Uterus (tissue), 4 donors: ENCODE measurements around the gene SENP8. TPM values are rescaled to one million over a fixed set of nuclear protein-coding genes. Genes with fewer than 3 reads are reported as not detected.
"Not testable (repeated sequence)": the region's sequence is repeated elsewhere in the genome, so short reads cannot be mapped to it uniquely, and the experiment has no call there.

Experiments
- DNase-seq, 2 donors: peaks; one replicate each; pipeline ENCODE4 v3.0.0-alpha.2; 2019 to 2020
- H3K27ac ChIP-seq, 2 donors: fragments of 200-600 bp; sonication (generic); 1 replicate in 1 of 2; 2 replicates in 1 of 2; pipeline ENCODE4 v1.5.1; 2016 to 2018
- H3K27me3 ChIP-seq, 2 donors: fragments of 200-600 bp; sonication (generic); one replicate each; pipeline ENCODE4 v1.5.1; 2018 to 2019; ENCODE audit warnings: control low read depth in 1 of 2
- H3K36me3 ChIP-seq, 2 donors: fragments of 200-600 bp; sonication (generic); one replicate each; pipeline ENCODE4 v1.5.1; 2019; ENCODE audit warnings: control low read depth in 1 of 2
- H3K4me1 ChIP-seq, 2 donors: fragments of 200-600 bp; sonication (generic); one replicate each; pipeline ENCODE4 v1.5.1; 2018 to 2019; ENCODE audit warnings: control low read depth in 1 of 2
- H3K4me3 ChIP-seq, 2 donors: fragments of 200-600 bp; sonication (generic); 1 replicate in 1 of 2; 2 replicates in 1 of 2; pipeline ENCODE4 v1.5.1; 2018 to 2019; ENCODE audit warnings: mild to moderate bottlenecking in 1 of 2
- H3K9me3 ChIP-seq, 2 donors: fragments of 200-600 bp; sonication (generic); one replicate each; pipeline ENCODE4 v1.5.1; 2019; ENCODE audit warnings: control low read depth in 1 of 2
- POLR2A ChIP-seq, 2 donors: fragments of 450-650 bp; IDR thresholded peaks; one replicate each; pipeline ENCODE4 v1.6.1; 2016; ENCODE audit warnings: antibody characterized with exemption in 2 of 2, mild to moderate bottlenecking in 1 of 2, moderate library complexity in 1 of 2
- intact Hi-C: fragments of 100-400 bp; cut with DNase I; formaldehyde crosslinking; loops from one replicate; pipeline ENCODE4 v1.15.1; 2023; ENCODE audit warnings: low total_unique reads
- total RNA-seq, 4 donors: library from RNA; depleted of rRNA in 3 of 4; stranded (reverse); fragments of >200 nt in 3 of 4; gene quantifications; one replicate each; pipeline versions ENCODE4 v1.1.0 to v1.2.4, GENCODE V29; 2014 to 2023
- TF ChIP-seq, protein P1 (sequence below), 4 experiments: fragments of 200-600 bp in 2 of 4; fragments of 450-650 bp in 2 of 4; sonication (generic) in 2 of 4; IDR thresholded peaks; one replicate each; pipeline ENCODE4 v1.5.1; 2016 to 2019; ENCODE audit warnings: antibody characterized with exemption in 4 of 4, mild to moderate bottlenecking in 2 of 4, moderate library complexity in 1 of 4
- donor health status: DM: yes; HTN: yes; CAD: no.

SENP8 gene
- total RNA-seq, 4 donors from 2014 or later = 0.77 to 5.6 (median 3.5) TPM

- Histone ChIP-seq H3K36me3 (no peaks in the 10 kb centered on the region), H3K27ac (no peak overlapping the region), H3K4me1 (no peaks in the 10 kb centered on the region), H3K4me3 (no peak overlapping the region), H3K9me3 (no peaks in the 10 kb centered on the region), H3K27me3 (no peaks in the 10 kb centered on the region)
- DNase-seq = no peak
- intact Hi-C loops = no loop called here
- no peak for TF ChIP-seq POLR2A (IDR thresholded peaks at IDR 0.05)
- TF ChIP-seq, protein P1, sequence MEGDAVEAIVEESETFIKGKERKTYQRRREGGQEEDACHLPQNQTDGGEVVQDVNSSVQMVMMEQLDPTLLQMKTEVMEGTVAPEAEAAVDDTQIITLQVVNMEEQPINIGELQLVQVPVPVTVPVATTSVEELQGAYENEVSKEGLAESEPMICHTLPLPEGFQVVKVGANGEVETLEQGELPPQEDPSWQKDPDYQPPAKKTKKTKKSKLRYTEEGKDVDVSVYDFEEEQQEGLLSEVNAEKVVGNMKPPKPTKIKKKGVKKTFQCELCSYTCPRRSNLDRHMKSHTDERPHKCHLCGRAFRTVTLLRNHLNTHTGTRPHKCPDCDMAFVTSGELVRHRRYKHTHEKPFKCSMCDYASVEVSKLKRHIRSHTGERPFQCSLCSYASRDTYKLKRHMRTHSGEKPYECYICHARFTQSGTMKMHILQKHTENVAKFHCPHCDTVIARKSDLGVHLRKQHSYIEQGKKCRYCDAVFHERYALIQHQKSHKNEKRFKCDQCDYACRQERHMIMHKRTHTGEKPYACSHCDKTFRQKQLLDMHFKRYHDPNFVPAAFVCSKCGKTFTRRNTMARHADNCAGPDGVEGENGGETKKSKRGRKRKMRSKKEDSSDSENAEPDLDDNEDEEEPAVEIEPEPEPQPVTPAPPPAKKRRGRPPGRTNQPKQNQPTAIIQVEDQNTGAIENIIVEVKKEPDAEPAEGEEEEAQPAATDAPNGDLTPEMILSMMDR (IDR thresholded peaks at IDR 0.05) = no peak
Measured at GRCh38 chr15:72168131-72168807, 50.1 kb downstream of the SENP8 start.

DNA sequence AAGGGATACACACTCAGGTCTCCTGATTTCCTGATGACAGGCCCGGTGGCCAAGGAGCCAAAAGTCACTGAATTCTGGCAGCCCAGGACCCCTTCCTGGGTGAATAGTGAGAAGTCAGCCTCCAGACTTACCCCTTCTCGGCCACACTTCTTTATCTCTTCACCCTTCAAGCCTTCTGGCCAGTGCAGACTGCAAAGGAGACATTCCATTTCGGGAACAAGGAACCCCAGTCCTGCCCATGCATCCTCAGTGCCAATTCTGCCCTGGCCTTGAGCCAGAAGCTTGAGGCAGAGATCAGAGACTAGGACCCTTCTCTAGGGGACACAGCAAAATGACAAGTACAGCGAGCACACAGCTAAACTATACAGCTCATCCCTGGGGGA lies 50.6 kb downstream of the SENP8 start:
- DNase-seq = no peak
- Histone ChIP-seq H3K27ac (no peak overlapping the region), H3K4me3 (no peak overlapping the region), H3K36me3 (no peaks in the 10 kb centered on the region), H3K27me3 (no peaks in the 10 kb centered on the region), H3K9me3 (no peaks in the 10 kb centered on the region), H3K4me1 (no peaks in the 10 kb centered on the region)
- intact Hi-C loops = no loop called here
- TF ChIP-seq, protein P1 (IDR thresholded peaks at IDR 0.05) = no peak
- no peak for TF ChIP-seq POLR2A (IDR thresholded peaks at IDR 0.05)

GRCh38 chr15:72169236-72169920 lies 51.2 kb downstream of the SENP8 start:
- Histone ChIP-seq H3K27me3 (no peaks in the 10 kb centered on the region), H3K36me3 (no peaks in the 10 kb centered on the region), H3K4me1 (no peaks in the 10 kb centered on the region), H3K27ac (no peak overlapping the region), H3K9me3 (no peaks in the 10 kb centered on the region), H3K4me3 (no peak overlapping the region)
- intact Hi-C loops = no loop called here
- no peak for DNase-seq
- TF ChIP-seq POLR2A (IDR thresholded peaks at IDR 0.05) = no peak
- TF ChIP-seq, protein P1 (IDR thresholded peaks at IDR 0.05) = no peak

DNA sequence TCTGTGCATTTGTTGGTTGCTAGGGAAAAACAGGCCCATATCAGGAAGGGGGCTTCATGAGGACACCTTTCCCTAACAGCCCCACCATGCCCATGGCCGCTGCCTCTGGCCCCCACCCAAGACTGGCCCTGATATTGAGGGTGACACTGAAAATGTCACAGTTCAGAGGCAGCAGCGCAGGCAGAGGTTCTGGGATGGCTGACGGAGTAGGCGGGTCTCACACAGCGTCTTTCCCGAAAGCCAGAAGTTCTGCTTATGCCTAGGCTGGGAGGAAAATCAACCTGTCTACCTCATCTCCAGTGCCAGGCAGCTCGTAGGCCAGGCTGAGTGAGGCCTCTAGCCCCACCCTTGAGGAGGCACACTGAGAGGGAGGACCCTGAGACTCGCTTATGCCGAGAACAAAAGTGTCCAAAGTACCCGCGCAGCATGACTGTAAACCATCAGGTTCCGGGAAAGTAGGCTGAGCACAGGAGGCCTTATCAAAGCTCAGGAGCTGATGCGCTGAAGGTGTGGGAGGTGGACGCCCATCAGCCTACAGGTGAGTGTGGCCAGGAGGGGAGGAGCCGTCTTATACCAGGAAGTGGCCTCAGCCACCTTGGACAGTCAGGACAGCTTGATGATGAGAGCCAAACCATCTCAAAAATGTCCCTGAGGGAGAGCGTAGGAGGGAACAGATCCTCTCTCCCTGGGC lies 51.9 kb downstream of the SENP8 start:
- no peaks in the 10 kb centered on the region for H3K27me3 ChIP-seq
- intact Hi-C loops = no loop called here
- no peak for DNase-seq
- H3K4me1 ChIP-seq = no peaks in the 10 kb centered on the region
- H3K9me3 ChIP-seq = no peaks in the 10 kb centered on the region
- no peaks in the 10 kb centered on the region for H3K36me3 ChIP-seq
- H3K4me3 ChIP-seq = no peak overlapping the region
- no peak overlapping the region for H3K27ac ChIP-seq
- TF ChIP-seq POLR2A (IDR thresholded peaks at IDR 0.05) = no peak
- TF ChIP-seq, protein P1 (IDR thresholded peaks at IDR 0.05) = no peak

GRCh38 chr15:72170691-72171090 lies 52.5 kb downstream of the SENP8 start:
- Histone ChIP-seq H3K9me3 (no peaks in the 10 kb centered on the region), H3K27ac (no peak overlapping the region), H3K4me3 (no peak overlapping the region), H3K36me3 (no peaks in the 10 kb centered on the region), H3K27me3 (no peaks in the 10 kb centered on the region), H3K4me1 (no peaks in the 10 kb centered on the region)
- TF ChIP-seq POLR2A (IDR thresholded peaks at IDR 0.05) = no peak
- TF ChIP-seq, protein P1 (IDR thresholded peaks at IDR 0.05) = no peak
- DNase-seq = no peak
- intact Hi-C loops = no loop called here

- H3K27ac ChIP-seq, H3K27me3 ChIP-seq, H3K4me3 ChIP-seq, intact Hi-C loops, H3K36me3 ChIP-seq, H3K9me3 ChIP-seq, H3K4me1 ChIP-seq, DNase-seq: not testable (repeated sequence)
Measured at GRCh38 chr15:72171978-72172377, 53.8 kb downstream of the SENP8 start.
